GM12892 (cell line): ENCODE results near the gene MLXIPL.
"Not testable (repeated sequence)": the region's sequence is repeated elsewhere in the genome, so short reads cannot be mapped to it uniquely, and the experiment has no call there.

Experiments
- DNase-seq: peaks from one replicate; pipeline ENCODE4 v3.0.0; 2011; ENCODE audit not compliant: insufficient read length
- FAIRE-seq: peaks from 2 replicates; lab custom pipeline; 2011; peaks lifted over from hg19 to GRCh38; lab: Jason Lieb, UNC
- POLR2A ChIP-seq: IDR thresholded peaks from 2 replicates; pipeline ENCODE4 v1.6.1; 2011; ENCODE audit warnings: low read depth, low read length, control low read depth
- POLR2AphosphoS5 ChIP-seq: IDR thresholded peaks from 2 replicates; pipeline ENCODE4 v1.6.1; 2011; ENCODE audit warnings: low read depth, low read length, control low read depth
- TAF1 ChIP-seq: IDR thresholded peaks from 2 replicates; pipeline ENCODE4 v1.6.1; 2011; ENCODE audit warnings: low read depth, mild to moderate bottlenecking, control low read depth, low read length, borderline replicate concordance

Gene MLXIPL

DNA sequence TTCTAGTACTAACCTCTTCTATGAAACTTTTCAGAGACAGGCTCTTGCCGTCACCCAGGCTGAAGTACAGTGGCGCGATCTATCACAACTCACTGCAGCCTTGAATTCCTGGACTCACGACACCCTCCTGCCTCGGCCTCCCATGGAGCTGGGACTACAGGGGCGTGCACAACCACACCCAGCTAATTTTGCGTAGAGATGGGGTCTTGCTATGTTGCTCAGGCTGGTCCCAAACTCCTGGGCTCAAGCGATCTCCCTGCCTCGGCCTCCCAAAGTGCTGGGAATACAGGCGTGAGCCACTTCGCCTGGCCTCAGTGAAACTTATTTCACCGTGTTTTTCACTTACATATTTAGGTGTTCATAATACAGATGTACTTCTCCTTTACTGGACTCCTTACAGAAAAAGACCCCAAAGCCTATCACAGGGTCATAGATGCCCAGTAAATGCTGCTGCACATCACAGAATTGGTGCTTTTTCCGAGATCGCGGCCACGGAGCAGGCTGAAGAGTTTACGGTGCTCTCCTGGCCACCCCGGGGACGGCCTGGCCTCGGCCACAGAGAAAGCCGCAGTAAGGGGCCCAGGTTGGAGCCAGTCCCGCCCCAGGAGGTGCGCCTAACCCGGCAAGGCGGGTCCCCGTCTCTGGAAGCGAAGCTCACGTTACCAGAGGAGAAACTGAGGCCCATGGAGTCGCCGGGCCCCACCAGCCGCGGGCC is 46.5 kb downstream of the MLXIPL start:
- TF ChIP-seq TAF1 (no peak), POLR2AphosphoS5 (no peak), POLR2A (no peak; the same call in 1 of the 2 replicates)
- no peak for FAIRE-seq
- DNase-seq = no peak

DNA sequence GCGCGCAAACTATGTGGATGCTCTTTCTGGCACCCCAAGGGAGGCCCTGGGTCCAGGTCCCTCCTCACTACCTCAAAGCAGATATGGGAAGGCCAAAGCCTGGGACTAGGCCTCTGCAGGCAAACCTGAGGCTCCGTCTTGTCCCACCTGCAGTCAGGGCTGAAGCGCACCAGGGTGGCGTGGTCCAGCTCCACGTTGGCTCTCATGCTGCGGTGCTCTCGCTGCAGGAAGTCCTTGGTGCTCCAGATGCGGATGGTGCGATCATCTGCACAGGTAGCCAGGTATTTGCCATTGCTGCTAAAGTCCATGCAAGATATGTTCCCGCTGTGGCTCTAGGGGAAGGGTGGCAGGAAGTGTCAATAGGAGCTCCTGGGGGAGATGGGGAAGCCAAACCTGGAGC is 50.5 kb downstream of the MLXIPL start:
- DNase-seq = no peak
- no peak for FAIRE-seq
- no peak for TF ChIP-seq POLR2AphosphoS5
- no peak for TF ChIP-seq POLR2A
- no peak for TF ChIP-seq TAF1

DNA sequence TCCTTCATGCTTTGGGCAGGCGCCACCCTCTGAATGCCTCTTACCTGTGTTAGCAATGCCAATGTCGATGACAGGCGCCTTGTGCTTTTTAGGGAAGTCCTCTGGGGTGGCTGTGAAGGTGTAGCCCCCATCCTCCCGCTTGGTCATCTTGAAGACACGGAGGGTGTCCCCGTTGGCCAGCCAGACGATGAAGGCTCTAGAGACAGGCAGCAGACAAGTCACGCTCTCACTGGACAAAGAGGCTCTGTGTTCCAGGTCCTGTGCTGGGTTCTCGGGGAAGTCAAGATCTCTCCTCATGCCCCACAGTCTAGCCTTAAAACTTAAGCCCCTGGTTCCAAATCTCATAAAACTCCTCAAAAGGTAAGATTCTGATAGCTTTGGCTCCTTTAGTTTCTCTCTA is 51.0 kb downstream of the MLXIPL start:
- no peak for TF ChIP-seq TAF1
- no peak for TF ChIP-seq POLR2AphosphoS5
- TF ChIP-seq POLR2A = no peak
- FAIRE-seq (no peak), DNase-seq (no peak)

DNA sequence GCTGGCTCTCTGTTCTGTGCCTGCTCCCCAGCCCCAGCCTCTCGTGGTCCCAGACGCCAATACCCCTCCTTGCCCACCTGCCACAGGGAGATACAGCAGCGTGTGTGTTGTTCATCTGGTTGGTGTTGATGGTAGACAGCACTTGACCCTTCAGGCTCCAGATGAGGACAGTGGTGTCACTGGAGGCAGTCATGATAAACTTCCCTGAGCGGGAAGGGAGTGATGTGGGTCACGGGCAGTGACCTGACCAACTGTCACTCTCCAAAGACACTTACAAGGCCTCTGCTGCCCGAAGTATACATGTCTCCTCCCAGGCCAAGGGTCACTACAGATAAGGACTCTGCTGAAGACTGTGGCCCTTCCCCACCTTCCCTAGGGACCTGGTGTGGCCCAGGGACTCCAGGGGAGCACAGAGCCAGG is 51.5 kb downstream of the MLXIPL start:
- FAIRE-seq (no peak), DNase-seq (no peak)
- TF ChIP-seq POLR2AphosphoS5 (no peak), POLR2A (no peak), TAF1 (no peak)

DNA sequence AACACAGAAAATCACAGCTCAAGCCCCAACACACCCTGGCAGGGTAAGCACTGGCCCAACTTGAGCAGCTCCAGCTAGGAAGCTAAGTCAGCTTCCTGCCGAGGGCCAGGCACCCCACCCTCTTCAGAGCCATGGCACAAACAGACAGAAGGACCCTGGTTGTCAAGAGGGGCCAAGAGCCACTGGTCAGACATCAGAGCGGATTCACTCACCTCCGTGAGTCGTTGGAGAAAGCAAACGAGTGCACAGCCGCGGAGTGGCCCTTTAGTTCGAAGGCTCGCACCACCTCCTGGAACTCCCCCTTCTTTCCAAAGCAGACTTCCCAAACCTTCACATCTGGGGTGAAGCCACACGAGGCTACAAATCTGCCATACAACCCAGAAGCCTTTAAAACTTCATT is 53.3 kb downstream of the MLXIPL start:
- DNase-seq (no peak), FAIRE-seq (no peak)
- TF ChIP-seq POLR2A (no peak), TAF1 (no peak), POLR2AphosphoS5 (no peak)

DNA sequence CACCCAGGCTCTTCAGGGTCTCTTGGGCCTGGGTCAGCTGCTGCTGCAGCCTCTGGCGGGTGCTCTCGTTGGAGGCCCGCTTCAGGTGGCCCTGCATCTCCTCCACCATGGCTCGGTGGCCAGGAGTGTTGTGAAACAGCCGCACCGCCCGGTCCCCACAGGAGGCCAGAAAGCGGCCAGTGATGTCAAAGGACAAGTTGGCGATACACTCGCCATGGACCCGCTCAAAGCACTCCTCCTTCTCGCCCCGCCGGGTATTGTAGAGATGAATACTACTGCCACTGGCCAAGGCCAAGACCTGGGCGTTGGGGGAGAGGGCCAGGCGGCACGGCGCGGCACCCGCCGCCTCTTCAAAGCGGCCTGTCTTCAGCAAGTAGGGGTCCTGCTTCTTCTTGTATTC is 53.8 kb downstream of the MLXIPL start:
- FAIRE-seq = no peak
- TF ChIP-seq POLR2AphosphoS5 (no peak), POLR2A (no peak), TAF1 (no peak)
- no peak for DNase-seq

DNA sequence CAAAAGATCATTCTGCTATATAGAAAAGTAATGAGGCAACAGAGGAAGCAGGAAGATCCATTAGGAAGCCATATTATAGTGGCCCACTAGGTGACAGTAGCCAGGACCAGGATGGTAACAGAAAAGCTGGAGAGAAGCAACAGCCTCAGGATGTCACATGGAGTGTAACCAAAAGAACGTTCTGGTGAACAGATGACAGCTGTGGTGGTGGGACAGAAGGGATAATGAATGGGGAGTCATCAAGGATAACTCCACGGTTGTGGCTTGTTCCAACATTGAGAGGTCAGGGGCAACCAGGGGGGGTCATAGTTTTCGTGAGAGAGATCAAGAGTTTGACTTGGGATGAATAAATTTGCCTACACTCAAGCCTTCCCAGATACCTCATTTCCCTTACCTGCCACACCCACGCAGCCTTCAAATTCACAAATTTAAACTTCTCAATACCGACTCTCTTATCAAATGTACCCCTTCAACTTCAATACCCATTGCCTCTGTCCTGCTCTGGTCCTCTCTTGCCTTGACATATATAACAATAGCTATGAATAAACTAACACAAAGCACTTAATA is 55.2 kb downstream of the MLXIPL start:
- no peak for DNase-seq
- TF ChIP-seq POLR2AphosphoS5 = no peak
- TF ChIP-seq POLR2A = no peak
- TF ChIP-seq TAF1 = no peak
- FAIRE-seq = no peak

DNA sequence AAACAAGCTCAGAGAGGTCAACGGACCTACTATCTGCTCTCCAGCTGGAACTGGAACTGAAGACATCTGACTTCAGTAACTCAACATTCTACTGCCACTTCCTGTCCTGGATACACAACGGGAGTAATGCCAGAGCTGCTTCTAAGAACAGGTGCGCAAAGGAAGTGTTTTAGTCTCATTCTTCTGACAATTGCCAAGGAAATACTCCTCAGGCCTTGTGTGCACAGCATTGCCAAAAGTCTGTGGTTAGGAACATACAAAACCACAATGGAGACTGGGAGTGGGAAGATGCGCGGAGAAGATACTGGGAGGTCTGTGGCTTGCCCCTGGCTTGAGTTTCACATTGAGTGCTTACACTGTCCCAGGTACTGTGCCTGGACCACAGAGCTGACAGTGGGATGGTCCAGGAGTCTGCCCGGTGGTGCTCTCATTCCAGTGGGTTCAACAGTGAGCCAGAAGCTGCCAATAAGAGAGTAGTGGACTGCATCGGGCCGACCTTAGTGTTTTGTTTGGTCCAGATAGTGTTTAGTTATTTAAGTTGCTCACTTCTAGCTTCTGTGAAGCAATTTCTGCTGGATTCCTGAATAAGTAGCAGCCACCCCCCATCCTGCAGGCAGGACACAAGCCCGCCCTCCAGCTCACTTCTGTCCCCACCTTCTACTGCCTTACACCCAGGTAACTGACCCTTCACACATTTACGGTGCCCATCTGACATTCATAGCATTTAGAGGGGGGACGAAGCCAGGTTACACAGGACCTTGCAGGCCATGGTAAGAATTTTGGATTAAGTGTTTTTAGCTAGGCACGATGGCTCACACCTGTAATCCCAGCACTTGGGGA is 56.3 kb downstream of the MLXIPL start:
- TF ChIP-seq TAF1 = no peak
- TF ChIP-seq POLR2A = peak; percentile 31; the same call in 1 of the 2 replicates
- 0 out of 2 replicates have a peak, but pooled peaks have one; percentile 17 for TF ChIP-seq POLR2AphosphoS5
- no peak for DNase-seq
- no peak for FAIRE-seq

DNA sequence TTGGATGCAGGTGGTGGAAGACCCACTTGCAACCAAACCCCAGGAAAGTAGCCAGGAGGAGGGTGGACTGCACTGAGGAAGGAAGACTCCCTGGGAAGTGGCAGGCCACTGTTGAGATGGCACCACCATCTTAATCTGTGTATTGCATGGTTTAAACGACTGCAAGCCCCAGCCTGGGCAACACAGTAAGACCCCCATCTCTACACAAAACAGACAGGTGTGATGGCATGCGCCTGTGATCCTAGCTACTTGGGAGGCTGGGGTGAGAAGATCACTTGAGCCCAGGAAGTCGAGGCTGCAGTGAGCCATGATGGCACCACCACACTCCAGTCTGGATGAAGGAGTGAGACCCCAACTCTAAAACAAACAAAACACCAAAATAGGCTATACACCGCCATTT is 57.2 kb downstream of the MLXIPL start:
- TF ChIP-seq POLR2AphosphoS5 (no peak), POLR2A (no peak), TAF1 (no peak)
- no peak for DNase-seq
- no peak for FAIRE-seq

DNA sequence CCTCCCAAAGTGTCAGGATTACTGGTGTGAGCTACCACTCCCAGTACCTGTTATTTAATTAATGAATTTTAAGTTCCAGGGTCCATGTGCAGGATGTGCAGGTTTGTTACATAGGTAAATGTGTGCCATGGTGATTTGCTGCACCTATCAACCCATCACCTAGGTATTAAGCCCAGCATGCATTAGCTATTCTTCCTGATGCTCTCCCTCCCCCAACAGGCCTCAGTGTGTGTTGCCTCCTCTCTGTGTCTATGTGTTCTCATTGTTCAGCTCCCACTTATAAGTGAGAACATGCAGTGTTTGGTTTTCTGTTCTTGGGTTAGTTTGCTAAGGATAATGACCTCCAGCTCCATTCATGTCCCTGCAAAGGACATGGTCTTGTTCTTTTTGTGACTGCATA is 57.9 kb downstream of the MLXIPL start:
- FAIRE-seq, DNase-seq: not testable (repeated sequence)

DNA sequence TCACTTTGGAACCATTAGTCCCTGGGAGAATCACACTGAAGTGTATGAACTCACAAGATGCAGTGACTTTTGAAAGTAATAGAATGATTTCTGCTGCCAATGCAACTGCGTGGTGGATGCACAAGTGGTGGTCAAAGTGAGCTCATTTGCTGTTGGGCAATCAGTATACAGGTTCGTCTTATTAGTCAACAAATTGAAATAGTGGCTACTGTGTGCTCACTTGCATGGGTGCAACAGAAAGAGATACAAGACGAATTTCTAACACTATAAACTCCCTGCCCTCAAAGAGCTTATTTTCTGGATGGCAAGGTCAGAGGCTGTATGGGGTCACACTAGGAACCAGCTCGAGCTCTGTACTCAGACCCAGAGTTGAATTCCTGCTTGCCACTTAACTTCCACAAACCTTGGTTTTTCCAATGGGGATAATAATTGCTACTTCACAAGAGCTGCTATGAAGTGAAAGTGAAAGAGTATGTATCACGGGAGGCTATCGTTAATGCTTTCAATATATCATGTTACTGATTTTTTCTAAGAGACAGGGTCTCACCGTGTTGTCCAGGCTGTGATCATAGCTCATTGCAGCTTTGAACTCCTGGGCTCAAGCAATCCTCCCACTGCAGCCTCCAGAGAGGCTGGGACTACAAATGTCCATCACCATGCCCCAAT is 58.5 kb downstream of the MLXIPL start:
- no peak for FAIRE-seq
- DNase-seq = no peak
- TF ChIP-seq POLR2A (no peak), POLR2AphosphoS5 (no peak), TAF1 (no peak)
